HuH-7 (cell line): Measurements from ENCODE around the gene ZDHHC7.
A peak's percentile ranks its signal among the peaks of the same experiment; 100 is the strongest.
"Not testable (repeated sequence)": the region's sequence is repeated elsewhere in the genome, so short reads cannot be mapped to it uniquely, and the experiment has no call there.

Experiments
- DNase-seq: peaks from one replicate; pipeline ENCODE4 v3.0.0; 2011; ENCODE audit warnings: low spot score

Gene ZDHHC7

GRCh38 chr16:85042606-85043005 is 31.3 kb upstream of the ZDHHC7 start:
- DNase-seq, result no peak

- no peak for DNase-seq
These were observed 30.8 kb upstream of the ZDHHC7 start for GRCh38 chr16:85042167-85042526.

- DNase-seq, result no peak
These were observed 30.2 kb upstream of the ZDHHC7 start for GRCh38 chr16:85041219-85042166.

GRCh38 chr16:85040685-85041084 is 29.4 kb upstream of the ZDHHC7 start:
- no peak for DNase-seq

GRCh38 chr16:85037721-85038120 is 26.4 kb upstream of the ZDHHC7 start:
- no peak for DNase-seq

GRCh38 chr16:85037050-85037410 is 25.7 kb upstream of the ZDHHC7 start:
- no peak for DNase-seq

GRCh38 chr16:85036236-85037049 is 25.1 kb upstream of the ZDHHC7 start:
- DNase-seq, result no peak

- DNase-seq, result no peak
These were observed 23.5 kb upstream of the ZDHHC7 start for GRCh38 chr16:85034591-85035433.

GRCh38 chr16:85033171-85033570 is 21.8 kb upstream of the ZDHHC7 start:
- DNase-seq, result no peak

- not testable (repeated sequence) for DNase-seq
These were observed 20.9 kb upstream of the ZDHHC7 start for GRCh38 chr16:85032187-85032586.

GRCh38 chr16:85031451-85031850 is 20.1 kb upstream of the ZDHHC7 start:
- no peak for DNase-seq

- no peak for DNase-seq
These were observed 18.7 kb upstream of the ZDHHC7 start for GRCh38 chr16:85029981-85030401.

- DNase-seq, result no peak
These were observed 18.1 kb upstream of the ZDHHC7 start for GRCh38 chr16:85029408-85029784.

GRCh38 chr16:85028685-85029407 is 17.5 kb upstream of the ZDHHC7 start:
- no peak for DNase-seq

- no peak for DNase-seq
These were observed 16.8 kb upstream of the ZDHHC7 start for GRCh38 chr16:85027958-85028684.

- DNase-seq, result peak; percentile 93
These were observed 16.1 kb upstream of the ZDHHC7 start, which contains the start of gene KIAA0513 for GRCh38 chr16:85027349-85027957. Gene KIAA0513, plus strand, starts transcription at chr16:85027795. Its CDS starts 39,277 bp downstream, at chr16:85067072.

- DNase-seq, result no peak
These were observed 15.4 kb upstream of the ZDHHC7 start for GRCh38 chr16:85026703-85027102.

GRCh38 chr16:85025781-85026653 is 14.7 kb upstream of the ZDHHC7 start:
- DNase-seq, result no peak

GRCh38 chr16:85019659-85020245 is 8.4 kb upstream of the ZDHHC7 start:
- no peak for DNase-seq
